Measurements from ENCODE around the gene CCDC127.

DNA sequence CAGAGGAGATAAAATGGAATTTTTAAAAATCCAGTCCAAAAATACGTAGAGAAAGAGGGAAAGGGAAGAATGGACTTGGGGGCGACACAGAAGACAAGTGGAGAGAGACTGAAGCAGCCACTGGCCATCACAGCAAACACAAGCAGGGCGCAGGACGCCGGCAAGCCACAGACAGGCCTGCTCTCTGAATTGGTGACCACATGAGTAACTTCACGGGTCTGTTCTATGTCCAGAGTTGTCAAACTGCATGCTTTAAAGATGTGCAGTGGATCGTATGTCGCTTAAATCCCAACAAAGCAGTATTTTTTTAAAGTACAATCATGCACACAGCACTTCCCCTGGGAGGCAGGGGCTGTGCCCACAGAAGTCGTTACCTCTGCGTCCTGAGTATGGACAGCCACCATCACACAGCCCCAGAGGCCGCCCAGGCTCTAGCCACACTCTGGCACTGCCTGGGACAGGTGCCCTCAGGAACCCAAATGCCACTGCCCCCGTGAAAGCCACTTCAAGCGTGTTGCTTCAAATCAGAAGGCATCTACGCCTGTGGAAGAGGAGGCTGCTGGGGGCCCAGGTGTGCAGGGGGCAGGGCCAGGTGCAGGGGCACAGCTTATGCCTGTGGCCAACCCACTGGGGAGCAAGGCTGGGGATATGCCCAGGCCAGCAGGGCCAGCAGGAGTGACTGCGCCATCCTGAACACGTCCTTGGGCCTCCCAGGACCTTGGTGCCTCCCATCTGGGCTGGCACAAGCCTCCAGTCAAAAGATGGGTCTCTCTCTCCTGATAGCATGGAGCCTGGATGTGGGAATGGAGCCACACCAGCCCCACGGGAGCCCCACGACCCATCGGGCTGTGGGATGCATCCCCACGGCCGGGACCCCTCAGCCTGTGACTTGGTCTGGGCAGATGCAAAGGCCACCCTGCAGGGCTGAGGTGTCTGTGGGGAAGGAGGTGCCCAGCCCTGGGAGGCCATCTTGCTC is 32.6 kb downstream of the CCDC127 start:
- TF ChIP-seq CTCF (IDR thresholded peaks at IDR 0.05) = no peak
- no peak for TF ChIP-seq POLR2A (IDR thresholded peaks at IDR 0.05)
